Measurements from ENCODE around the gene DNAJC15.

- TF ChIP-seq CTCF (conservative IDR thresholded peaks at IDR 0.05; ENCODE audit: low read length) = no peak
- no peak for TF ChIP-seq EZH2phosphoT487 (IDR thresholded peaks at IDR 0.05; ENCODE audit: borderline replicate concordance, low read depth, low read length)
Observed at GRCh38 chr13:43026262-43026661, 2.9 kb downstream of the DNAJC15 start.
